GM12878 (cell line): ENCODE results near the gene PLA2G4A. TPM values are rescaled to one million over a fixed set of nuclear protein-coding genes. Genes with fewer than 3 reads are reported as not detected.

Source experiments
- ATF3 ChIP-seq: IDR thresholded peaks from 2 replicates; pipeline ENCODE4 v1.6.1; 2011; ENCODE audit warnings: low read depth, mild to moderate bottlenecking, low read length, moderate library complexity, borderline replicate concordance; ENCODE audit errors: extremely low read depth
- BCL11A ChIP-seq: IDR thresholded peaks from 2 replicates; pipeline ENCODE4 v1.6.1; 2011; ENCODE audit warnings: low read depth, low read length
- GATAD2B ChIP-seq: fragments of 450-650 bp; conservative IDR thresholded peaks from 2 replicates; pipeline ENCODE4 v1.6.1; 2017; ENCODE audit warnings: low read depth, mild to moderate bottlenecking, moderate library complexity
- PBX3 ChIP-seq: IDR thresholded peaks from 2 replicates; pipeline ENCODE4 v1.6.1; 2011; ENCODE audit warnings: mild to moderate bottlenecking, low read depth, low read length, moderate library complexity; ENCODE audit not compliant: insufficient replicate concordance
- POLR2AphosphoS2 ChIP-seq: IDR thresholded peaks from 2 replicates; pipeline ENCODE4 v1.6.1; 2011; ENCODE audit warnings: low read depth, mild to moderate bottlenecking, low read length, improper control_type of control experiment, moderate library complexity
- RAD21 ChIP-seq: IDR thresholded peaks from 2 replicates; pipeline ENCODE4 v1.6.1; 2011; ENCODE audit warnings: mild to moderate bottlenecking, low read depth, low read length, moderate library complexity; ENCODE audit not compliant: insufficient read depth
- RFX5 ChIP-seq: IDR thresholded peaks from 2 replicates; pipeline ENCODE4 v1.6.1; 2011; ENCODE audit warnings: low read depth, low read length, improper control_type of control experiment
- SMC3 ChIP-seq: IDR thresholded peaks from 2 replicates; pipeline ENCODE4 v1.6.1; 2011; ENCODE audit warnings: low read length, improper control_type of control experiment, borderline replicate concordance
- SP1 ChIP-seq: IDR thresholded peaks from one replicate; pipeline ENCODE4 v1.6.1; 2011; ENCODE audit warnings: low read depth, low read length
- SPI1 ChIP-seq: IDR thresholded peaks from 2 replicates; pipeline ENCODE4 v1.6.1; 2011; ENCODE audit warnings: low read depth, mild to moderate bottlenecking, low read length, moderate library complexity, borderline replicate concordance; ENCODE audit not compliant: insufficient read depth
- SUZ12 ChIP-seq: fragments of 200-600 bp; sonication (generic); IDR thresholded peaks from one replicate; pipeline ENCODE4 v1.6.1; 2018; ENCODE audit warnings: antibody characterized with exemption, mild to moderate bottlenecking; ENCODE audit not compliant: unreplicated experiment
- TBL1XR1 ChIP-seq: IDR thresholded peaks from 2 replicates; pipeline ENCODE4 v1.6.1; 2012; ENCODE audit warnings: low read depth, low read length, improper control_type of control experiment
- TCF12 ChIP-seq: IDR thresholded peaks from 2 replicates; pipeline ENCODE4 v1.6.1; 2011; ENCODE audit warnings: low read depth, mild to moderate bottlenecking, low read length
- ZBED1 ChIP-seq: IDR thresholded peaks from 2 replicates; pipeline ENCODE4 v1.6.1; 2016; ENCODE audit warnings: borderline replicate concordance
- ZBTB33 ChIP-seq: fragments of 450-650 bp; IDR thresholded peaks from 2 replicates; pipeline ENCODE4 v1.6.1; 2017; ENCODE audit warnings: mild to moderate bottlenecking
- ZNF592 ChIP-seq: fragments of 450-650 bp; IDR thresholded peaks from 2 replicates; pipeline ENCODE4 v1.6.1; 2017; ENCODE audit warnings: mild to moderate bottlenecking, moderate library complexity
- polyA plus RNA-seq, 11 experiments: library from polyadenylated mRNA; depleted of rRNA in 4 of 11; unstranded in 6 of 11; stranded (reverse) in 5 of 11; fragments of >200 nt; fragmentation: Nextera tagmentation in 4 of 11; fragmentation: Illumina TruSeq in 1 of 11; extraction: Ambion mirVana in 4 of 11; extraction: Trizol in 1 of 11; gene quantifications; 1 replicate in 1 of 11; 2 replicates in 10 of 11; pipeline versions ENCODE4 v1.2.1 to v1.2.3, GENCODE V29; 2011 to 2016; ENCODE audit warnings: inconsistent platforms in 2 of 11, missing spikeins in 2 of 11, low read depth in 1 of 11
- total RNA-seq, 4 experiments: library from RNA; depleted of rRNA in 3 of 4; stranded (reverse); fragments of >200 nt in 3 of 4; fragmentation: Illumina TruSeq in 1 of 4; extraction: Trizol in 1 of 4; gene quantifications; 2 replicates each; pipeline versions ENCODE4 v1.2.1 to v1.2.3, GENCODE V29; 2013 to 2021

The PLA2G4A gene
- total and polyA plus RNA-seq, 10 of the 15 experiments (the other 5 are each of a cell fraction or from before 2014, with no cell fraction given): 0.70 to 3.3 (median 1.5) TPM; not detected in 1

- TF ChIP-seq ZBTB33 (no peak), PBX3 (no peak), RAD21 (no peak), GATAD2B (no peak), POLR2AphosphoS2 (no peak), SUZ12 (no peak), TCF12 (no peak), SPI1 (no peak), SP1 (no peak), ATF3 (no peak), BCL11A (no peak), RFX5 (no peak), ZBED1 (no peak), SMC3 (no peak), ZNF592 (no peak), TBL1XR1 (no peak)
These were observed 49.6 kb downstream of the PLA2G4A start (continued) for GRCh38 chr1:186878356-186878755.
